ENCODE results near the gene GORAB. TPM values are rescaled to one million over a fixed set of nuclear protein-coding genes. Genes with fewer than 3 reads are reported as not detected.

The GORAB gene
- polyA plus RNA-seq, 1 donor (not counting 4 experiments of a cell fraction or from before 2014, with no cell fraction given): 12.0 TPM

GRCh38 chr1:170586321-170587252 is 54.6 kb downstream of the GORAB start:
- Histone ChIP-seq H3K9ac (ENCODE audit: control insufficient read depth, extremely low read depth, insufficient read depth, low read length) (no peak overlapping the region), H3K4me3 (ENCODE audit: control insufficient read depth in 2 of 3, extremely low read depth in 1 of 3, insufficient read depth in 2 of 3, low read depth in 1 of 3, low read length in 3 of 3) (no peak overlapping the region), H3K27ac (ENCODE audit: control insufficient read depth, insufficient read depth, low read length) (no peak overlapping the region), H3K9me1 (ENCODE audit: control insufficient read depth, extremely low read depth, insufficient read depth, low read length) (no peaks in the 10 kb centered on the region), H2AFZ (ENCODE audit: control insufficient read depth, low read length) (no peak overlapping the region), H3K4me2 (ENCODE audit: control insufficient read depth, extremely low read depth, insufficient read depth, low read depth, low read length) (no peak overlapping the region), H4K20me1 (ENCODE audit: control insufficient read depth, extremely low read depth, insufficient read depth, low read length) (no peaks in the 10 kb centered on the region), H3K4me1 (ENCODE audit: control insufficient read depth, extremely low read depth, insufficient read depth, low read length) (peaks cover 6% of the 10 kb centered on the region), H3K36me3 (ENCODE audit: control insufficient read depth in 2 of 2, extremely low read depth in 1 of 2, insufficient read depth in 2 of 2, low read length in 2 of 2) (no peaks in the 10 kb centered on the region), H3K79me2 (ENCODE audit: control insufficient read depth, insufficient read depth, low read length) (no peaks in the 10 kb centered on the region), H3K27me3 (ENCODE audit: control insufficient read depth, extremely low read depth, insufficient read depth, low read length) (no peaks in the 10 kb centered on the region), H3K9me3 (ENCODE audit: control insufficient read depth, low read depth, low read length) (no peaks in the 10 kb centered on the region)
- no peak for FAIRE-seq
- TF ChIP-seq CTCF (optimal IDR thresholded peaks at IDR 0.05 in 1 of 3, IDR thresholded peaks at IDR 0.05 in 1 of 3, conservative IDR thresholded peaks at IDR 0.05 in 1 of 3; ENCODE audit: extremely low read depth in 1 of 3, insufficient read depth in 2 of 3, low read length in 3 of 3) (no peak), EZH2 (IDR thresholded peaks at IDR 0.05; ENCODE audit: low read length) (no peak)
- dilution Hi-C loops (cut with MboI; ENCODE audit: extremely low pct_ligation_motif_present, low sequenced_read_pairs): no loop called here
- no peak for DNase-seq (ENCODE audit: low read depth, low spot score)

DNA sequence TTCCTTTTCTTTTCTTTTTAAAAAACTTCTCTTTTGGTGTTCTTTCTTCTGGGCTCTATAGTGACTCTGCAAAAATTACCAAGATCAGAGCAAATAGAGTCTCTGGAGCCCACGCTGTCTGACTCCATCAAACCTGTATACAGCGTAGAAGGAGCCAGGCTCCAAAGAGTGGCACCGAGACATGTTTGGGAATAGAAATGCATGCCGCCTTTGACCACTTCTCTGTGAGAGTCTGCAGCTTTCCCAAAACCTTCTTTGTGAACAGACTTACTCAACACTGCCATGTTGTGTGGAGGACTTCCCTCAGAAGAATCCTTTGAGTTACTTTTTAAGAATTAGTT is 55.3 kb downstream of the GORAB start:
- Histone ChIP-seq H3K27ac (ENCODE audit: control insufficient read depth, insufficient read depth, low read length) (no peak overlapping the region), H2AFZ (ENCODE audit: control insufficient read depth, low read length) (no peak overlapping the region), H3K4me3 (ENCODE audit: control insufficient read depth in 2 of 3, extremely low read depth in 1 of 3, insufficient read depth in 2 of 3, low read depth in 1 of 3, low read length in 3 of 3) (no peak overlapping the region), H3K36me3 (ENCODE audit: control insufficient read depth in 2 of 2, extremely low read depth in 1 of 2, insufficient read depth in 2 of 2, low read length in 2 of 2) (no peaks in the 10 kb centered on the region), H3K79me2 (ENCODE audit: control insufficient read depth, insufficient read depth, low read length) (no peaks in the 10 kb centered on the region), H3K4me2 (ENCODE audit: control insufficient read depth, extremely low read depth, insufficient read depth, low read depth, low read length) (no peak overlapping the region), H3K9ac (ENCODE audit: control insufficient read depth, extremely low read depth, insufficient read depth, low read length) (no peak overlapping the region), H3K9me3 (ENCODE audit: control insufficient read depth, low read depth, low read length) (no peaks in the 10 kb centered on the region), H3K4me1 (ENCODE audit: control insufficient read depth, extremely low read depth, insufficient read depth, low read length) (peaks cover 6% of the 10 kb centered on the region), H3K27me3 (ENCODE audit: control insufficient read depth, extremely low read depth, insufficient read depth, low read length) (no peaks in the 10 kb centered on the region), H4K20me1 (ENCODE audit: control insufficient read depth, extremely low read depth, insufficient read depth, low read length) (no peaks in the 10 kb centered on the region), H3K9me1 (ENCODE audit: control insufficient read depth, extremely low read depth, insufficient read depth, low read length) (no peaks in the 10 kb centered on the region)
- FAIRE-seq (no peak), DNase-seq (ENCODE audit: low read depth, low spot score) (no peak)
- TF ChIP-seq CTCF (optimal IDR thresholded peaks at IDR 0.05 in 1 of 3, IDR thresholded peaks at IDR 0.05 in 1 of 3, conservative IDR thresholded peaks at IDR 0.05 in 1 of 3; ENCODE audit: extremely low read depth in 1 of 3, insufficient read depth in 2 of 3, low read length in 3 of 3): no peak
- no peak for TF ChIP-seq EZH2 (IDR thresholded peaks at IDR 0.05; ENCODE audit: low read length)
- dilution Hi-C loops (cut with MboI; ENCODE audit: extremely low pct_ligation_motif_present, low sequenced_read_pairs): no loop called here

Data from keratinocyte (primary cell).